GM19438 (cell line): ENCODE data around the gene TFAP2D.

ENCODE experiments used
- ATAC-seq: cut with Tn5 transposase; IDR thresholded peaks from one replicate; pipeline ENCODE4 v1.9.1; 2021; ENCODE audit warnings: low read depth; ENCODE audit not compliant: unreplicated experiment

The TFAP2D gene

DNA sequence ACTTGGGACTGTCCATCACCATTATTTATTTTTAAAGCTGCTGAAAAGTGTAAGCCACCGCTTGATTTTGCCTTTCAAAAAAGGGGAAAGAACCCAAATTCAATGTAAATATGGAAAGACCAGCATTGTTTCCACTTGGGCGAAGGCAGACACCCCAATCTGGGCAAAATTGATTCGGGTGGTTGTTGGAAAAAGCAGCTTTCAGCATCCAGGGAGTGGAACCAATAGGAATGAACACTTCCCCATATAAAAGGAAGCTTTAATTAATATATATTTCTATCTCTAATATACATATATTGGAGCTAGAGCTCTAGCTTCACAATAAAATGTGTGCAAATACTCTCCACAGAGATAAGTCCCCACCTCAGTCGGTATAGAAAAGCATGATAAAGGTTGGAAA is at the start of gene TFAP2D:
TFAP2D (plus strand) TSS at position 301 of the 400 bp plus-strand sequence. CDS start 530 bp downstream, outside the sequence.
- no peak for ATAC-seq

GRCh38 chr6:50663806-50664205 is 49.5 kb upstream of the TFAP2D start:
- ATAC-seq = no peak

DNA sequence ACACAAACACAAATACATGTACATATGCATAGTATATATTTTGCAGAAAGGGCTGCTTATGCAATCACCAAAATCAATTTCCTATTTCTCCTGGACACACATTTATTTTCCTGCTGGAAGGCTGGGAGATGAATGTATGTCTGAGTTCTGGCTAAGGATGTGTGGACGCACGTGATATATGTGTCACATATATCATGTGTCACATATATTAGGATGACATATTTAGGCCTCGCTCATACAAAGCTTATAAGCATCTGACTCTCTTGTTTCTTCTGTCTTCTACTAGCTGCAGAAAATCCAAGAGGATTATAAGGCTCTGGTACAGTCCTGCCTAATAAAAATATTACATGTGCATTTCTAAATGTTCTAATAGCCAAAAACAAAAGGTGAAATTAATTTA is 47.2 kb upstream of the TFAP2D start:
- ATAC-seq = no peak

- ATAC-seq = peak; percentile 99
Measured at GRCh38 chr6:50681213-50681824, 32.0 kb upstream of the TFAP2D start.

DNA sequence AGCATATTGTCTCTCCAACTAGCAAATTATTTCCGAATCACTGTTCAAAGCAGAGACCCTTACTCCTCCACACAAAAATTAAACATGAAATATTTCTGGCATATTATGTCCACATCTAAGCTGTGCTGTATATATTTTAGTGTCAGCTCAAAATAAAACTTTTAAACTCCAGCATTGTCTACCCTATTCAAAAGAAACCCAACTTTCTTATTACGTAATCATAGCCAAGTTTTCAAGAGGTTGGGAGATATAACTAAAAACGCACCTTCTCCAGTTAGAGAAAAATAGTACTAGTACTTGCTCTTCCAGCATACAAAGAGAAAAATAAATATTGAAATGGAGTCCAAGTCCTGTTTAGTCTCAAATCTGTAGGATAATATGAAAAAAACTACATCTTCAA is 24.1 kb upstream of the TFAP2D start:
- ATAC-seq = no peak

DNA sequence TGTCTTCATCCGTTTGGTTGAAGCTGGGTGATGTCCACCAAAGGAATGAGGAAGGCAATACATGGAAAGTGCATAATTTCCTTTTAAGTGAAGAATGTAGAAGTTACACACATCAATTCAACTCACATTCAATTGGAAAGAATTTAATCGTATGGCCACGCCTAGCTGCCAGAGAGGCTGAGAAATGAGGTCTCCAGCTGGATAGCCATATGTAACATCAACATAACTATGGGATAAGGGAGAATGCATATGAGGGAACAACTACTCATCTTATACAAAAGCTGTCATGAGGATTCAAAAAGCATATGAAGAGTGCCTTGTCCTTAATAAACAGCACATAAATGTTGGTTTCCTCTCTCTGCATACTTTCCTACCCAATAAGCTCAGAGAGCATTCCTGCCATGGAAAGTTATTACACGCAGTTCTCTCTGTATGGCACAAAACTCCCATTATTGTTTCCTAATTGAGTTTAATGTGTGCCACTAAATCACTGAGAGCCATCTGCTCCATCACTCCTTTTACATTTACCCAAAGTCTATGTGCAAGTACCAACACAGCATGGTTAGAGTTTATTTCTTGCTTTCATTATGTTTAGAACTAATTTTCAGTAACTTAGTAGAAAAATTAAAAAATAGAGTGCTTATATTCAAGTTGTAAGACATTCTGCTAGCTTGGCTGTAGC is 21.4 kb upstream of the TFAP2D start:
- no peak for ATAC-seq

GRCh38 chr6:50698546-50698945 is 14.8 kb upstream of the TFAP2D start:
- ATAC-seq = no peak

- no peak for ATAC-seq
Measured at GRCh38 chr6:50699051-50699775, 14.1 kb upstream of the TFAP2D start.

GRCh38 chr6:50706575-50706974 is 6.8 kb upstream of the TFAP2D start:
- no peak for ATAC-seq

DNA sequence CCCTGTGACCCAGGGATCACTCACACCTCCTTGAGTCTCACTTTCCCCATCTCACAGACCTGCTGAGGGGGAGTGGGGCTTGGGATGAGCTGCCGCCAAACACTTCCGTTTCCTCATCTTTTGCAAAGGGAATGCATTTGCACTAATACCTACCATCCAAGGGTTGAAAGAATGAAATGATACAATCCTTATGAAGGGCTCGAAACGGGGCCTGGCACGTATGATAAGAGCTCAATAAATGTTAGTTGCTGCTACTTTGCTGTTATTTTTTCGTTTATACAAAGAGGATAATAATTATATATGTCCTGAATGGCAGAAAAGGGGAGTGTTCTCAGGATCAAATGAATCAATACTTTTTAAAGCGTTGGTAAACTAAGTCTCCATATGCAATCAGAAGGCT is 6.1 kb upstream of the TFAP2D start:
- ATAC-seq = no peak

GRCh38 chr6:50707652-50708300 is 5.5 kb upstream of the TFAP2D start:
- no peak for ATAC-seq

DNA sequence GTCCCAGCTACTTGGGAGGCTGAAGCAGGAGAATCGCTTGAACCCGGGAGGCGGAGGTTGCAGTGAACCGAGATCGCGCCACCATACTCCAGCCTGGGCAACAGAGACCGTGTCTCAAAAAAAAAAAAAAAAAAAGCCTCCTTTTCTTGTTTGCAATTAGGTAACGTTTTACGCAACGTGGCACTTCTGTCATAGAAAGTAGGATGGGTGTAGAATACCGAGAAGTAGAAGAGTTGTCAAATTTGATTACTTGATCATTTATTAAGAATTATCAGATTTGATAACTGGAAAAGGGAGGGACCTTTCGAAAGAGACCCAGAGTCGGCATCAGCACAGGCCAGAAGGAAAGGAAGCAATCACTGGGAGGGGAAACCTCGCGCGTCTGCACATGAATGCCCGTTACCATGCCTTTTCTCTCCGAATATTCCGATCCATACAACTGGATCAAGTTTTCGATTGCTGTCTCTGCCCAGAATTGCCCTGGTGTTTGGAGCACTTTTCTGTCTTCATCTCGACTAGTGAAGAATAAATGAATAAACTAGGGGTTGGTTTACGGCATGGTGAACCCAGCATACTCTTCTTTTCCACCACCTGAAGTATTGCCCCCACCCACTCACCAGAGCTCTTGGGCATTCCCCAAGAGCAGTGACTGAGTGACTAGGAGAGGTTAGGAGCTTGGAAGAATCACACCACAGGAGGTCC is 4.5 kb upstream of the TFAP2D start:
- ATAC-seq = no peak

DNA sequence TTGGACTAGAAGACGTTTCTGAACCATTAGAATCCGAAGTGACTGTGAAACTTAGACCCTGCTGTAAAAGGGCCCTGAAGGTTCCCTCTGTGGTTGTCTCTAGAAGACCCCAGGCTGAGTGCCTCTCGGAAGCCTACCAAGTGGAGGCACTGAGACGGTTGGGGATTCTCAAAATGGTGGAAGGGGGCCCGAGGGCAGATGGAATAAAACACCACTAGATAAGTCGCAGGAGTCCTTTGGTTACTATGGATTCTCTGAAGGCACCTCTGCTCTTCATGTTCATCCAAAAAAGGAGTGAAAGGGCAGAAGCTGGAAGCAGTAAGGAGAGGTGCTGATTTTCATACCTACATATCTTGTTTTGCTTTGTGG is 4.0 kb upstream of the TFAP2D start:
- no peak for ATAC-seq

DNA sequence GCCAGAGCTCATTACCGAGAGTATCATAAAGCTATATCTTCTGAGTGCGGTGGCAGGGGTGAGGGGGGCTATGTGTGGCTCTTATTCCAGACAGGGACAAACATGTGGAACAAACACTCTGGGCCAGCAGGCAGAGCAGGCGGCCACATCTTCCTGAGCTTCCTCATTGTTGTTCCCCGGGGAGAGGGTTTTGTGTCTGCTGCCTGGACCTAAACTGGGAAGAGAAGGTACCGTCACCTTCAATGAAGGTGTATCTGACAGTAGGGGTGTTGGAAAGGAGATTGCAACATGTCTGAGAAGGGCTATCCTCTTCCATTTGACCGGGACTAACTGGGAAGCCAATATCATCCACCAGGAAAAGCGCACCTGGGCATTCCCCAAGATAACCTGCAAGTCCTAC is 1.6 kb upstream of the TFAP2D start:
- ATAC-seq = no peak

GRCh38 chr6:50712291-50712690 is 1.0 kb upstream of the TFAP2D start:
- ATAC-seq = no peak

GRCh38 chr6:50713977-50714486 is 706 bp downstream of the TFAP2D start:
- no peak for ATAC-seq

GRCh38 chr6:50714487-50715379 is 1.4 kb downstream of the TFAP2D start:
- no peak for ATAC-seq

GRCh38 chr6:50716899-50717509 is 3.7 kb downstream of the TFAP2D start:
- ATAC-seq = no peak
